Activated CD4-positive, alpha-beta T cell treated with anti-CD3 and anti-CD28 coated beads, Interleukin-2, amount 50 U/mL, for 1 hour (primary cell): ENCODE data around the gene H2BW1.
"Not testable (repeated sequence)": the region's sequence is repeated elsewhere in the genome, so short reads cannot be mapped to it uniquely, and the experiment has no call there.

Experiments used
- DNase-seq: peaks from one replicate; pipeline ENCODE4 v3.0.0-alpha.2; 2020

The H2BW1 gene, protein sequence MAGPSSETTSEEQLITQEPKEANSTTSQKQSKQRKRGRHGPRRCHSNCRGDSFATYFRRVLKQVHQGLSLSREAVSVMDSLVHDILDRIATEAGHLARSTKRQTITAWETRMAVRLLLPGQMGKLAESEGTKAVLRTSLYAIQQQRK

DNA sequence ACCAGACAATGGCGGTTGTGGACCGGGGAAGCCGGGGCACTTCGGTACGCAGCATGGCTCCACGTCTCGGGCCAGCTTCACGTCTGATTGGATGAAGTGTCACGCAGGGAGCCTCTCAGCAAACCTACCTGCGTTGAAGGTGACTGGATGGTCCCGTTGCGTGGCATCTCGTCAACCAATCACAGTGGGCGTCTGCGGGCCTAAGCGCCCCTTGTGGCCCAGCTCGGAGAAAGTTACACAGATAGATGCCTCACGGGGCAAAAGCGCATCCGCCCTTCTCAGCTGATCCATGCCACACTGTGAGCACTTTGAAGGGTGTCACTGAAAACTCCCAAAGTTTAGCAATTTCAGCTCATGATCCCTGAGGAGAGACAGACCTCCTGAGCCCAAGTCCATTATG lies at the start of gene H2BW1:
Gene H2BW1 (minus strand): TSS at position 103 of the 400 bp plus-strand sequence. CDS start 132 bp downstream, outside the sequence.
- no peak for DNase-seq

DNA sequence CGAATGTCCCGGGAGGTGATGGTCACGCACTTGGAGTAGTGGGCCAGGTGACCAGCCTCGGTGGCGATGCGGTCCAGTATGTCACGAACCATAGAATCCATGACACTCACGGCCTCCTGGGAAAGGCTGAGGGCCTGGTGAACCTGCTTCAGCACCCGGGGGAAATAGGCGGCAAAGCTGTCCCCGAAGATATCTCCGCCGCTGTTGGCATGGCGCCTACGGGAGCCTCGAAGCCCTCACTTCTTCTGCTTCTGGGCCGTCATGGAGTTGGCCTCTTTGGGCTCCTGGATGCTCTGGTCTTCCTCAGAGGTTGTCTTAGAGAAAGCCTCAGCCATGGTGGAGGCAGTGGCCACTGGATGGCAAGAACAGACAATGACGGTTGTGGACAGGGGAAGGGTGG lies 49.1 kb upstream of the H2BW1 start:
- DNase-seq: not testable (repeated sequence)

DNA sequence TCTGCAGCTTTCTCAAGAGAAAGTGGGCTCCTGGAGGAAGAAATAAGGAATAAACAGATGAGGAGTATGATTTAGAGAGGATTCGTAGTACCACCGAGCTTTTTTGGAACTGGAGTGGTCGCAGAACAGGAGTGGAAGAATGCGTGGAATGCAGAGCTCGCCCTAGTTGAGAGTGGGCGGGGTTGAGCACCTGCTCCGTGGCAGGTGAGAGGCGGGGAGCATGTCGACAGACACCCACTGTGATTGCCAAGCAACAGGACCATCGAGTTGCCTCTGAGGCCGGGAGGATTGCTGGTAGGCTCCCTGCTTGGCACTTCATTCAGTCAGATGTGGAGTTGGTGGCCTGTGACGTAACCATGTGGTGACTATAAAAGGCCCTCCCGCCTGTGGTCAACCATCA lies 41.4 kb upstream of the H2BW1 start:
- DNase-seq: not testable (repeated sequence)

DNA sequence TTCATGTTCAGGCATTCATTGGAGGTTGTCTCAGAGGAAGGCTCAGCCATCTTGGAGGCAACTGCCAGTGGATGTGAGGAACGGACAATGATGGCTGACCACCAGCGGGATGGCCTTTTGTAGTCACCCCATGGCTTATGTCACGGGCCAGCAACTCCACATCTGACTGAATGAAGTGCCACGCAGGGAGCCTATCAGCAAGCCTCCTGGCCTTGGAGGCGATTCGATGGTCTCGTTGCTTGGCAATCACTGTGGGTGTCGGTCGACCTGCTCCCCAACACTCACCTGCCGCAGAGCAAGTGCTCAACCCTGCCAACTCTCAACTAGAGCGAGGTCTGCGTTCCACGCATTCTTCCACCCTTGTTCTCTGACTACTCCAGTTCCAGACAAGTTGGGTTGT lies 33.7 kb upstream of the H2BW1 start:
- no peak for DNase-seq

DNA sequence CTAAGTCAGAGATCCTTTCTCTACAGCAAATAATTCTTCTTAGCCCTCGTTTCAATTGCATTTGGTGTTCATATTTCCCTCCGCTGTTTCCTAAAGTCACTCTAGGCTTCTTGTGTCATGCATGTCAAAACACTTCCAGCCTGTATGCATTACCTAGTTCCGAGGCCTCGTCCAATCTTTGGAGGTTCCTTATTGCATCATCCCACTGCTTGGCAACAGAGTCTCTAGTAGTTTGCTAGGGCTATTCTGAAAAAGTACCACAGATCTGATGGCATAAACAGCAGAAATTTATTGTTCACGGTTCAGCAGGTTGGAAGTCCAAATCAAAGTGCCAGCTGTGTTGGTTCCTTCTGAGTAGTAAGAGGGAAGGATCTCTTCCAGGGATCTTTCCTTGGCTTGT lies 32.1 kb upstream of the H2BW1 start:
- DNase-seq: no peak

DNA sequence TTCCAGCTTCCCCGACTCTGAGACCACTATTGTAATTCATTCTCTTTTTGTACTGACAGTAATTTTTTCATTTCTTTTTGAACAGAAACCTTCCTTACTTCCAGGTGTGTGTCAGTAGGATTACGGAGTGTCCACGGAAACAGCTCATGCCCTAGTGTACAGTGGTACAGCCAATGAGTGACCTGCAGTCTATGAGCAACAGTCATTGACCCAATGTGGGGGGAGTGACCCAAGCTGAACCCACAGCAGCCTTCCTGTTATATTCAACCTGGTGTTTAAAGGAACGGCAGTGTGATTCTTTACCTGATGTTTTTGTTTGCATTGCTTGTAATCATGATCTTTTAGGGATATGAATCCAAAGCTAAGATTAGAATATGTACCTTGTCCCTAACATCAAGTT lies 27.5 kb upstream of the H2BW1 start:
- DNase-seq: no peak

DNA sequence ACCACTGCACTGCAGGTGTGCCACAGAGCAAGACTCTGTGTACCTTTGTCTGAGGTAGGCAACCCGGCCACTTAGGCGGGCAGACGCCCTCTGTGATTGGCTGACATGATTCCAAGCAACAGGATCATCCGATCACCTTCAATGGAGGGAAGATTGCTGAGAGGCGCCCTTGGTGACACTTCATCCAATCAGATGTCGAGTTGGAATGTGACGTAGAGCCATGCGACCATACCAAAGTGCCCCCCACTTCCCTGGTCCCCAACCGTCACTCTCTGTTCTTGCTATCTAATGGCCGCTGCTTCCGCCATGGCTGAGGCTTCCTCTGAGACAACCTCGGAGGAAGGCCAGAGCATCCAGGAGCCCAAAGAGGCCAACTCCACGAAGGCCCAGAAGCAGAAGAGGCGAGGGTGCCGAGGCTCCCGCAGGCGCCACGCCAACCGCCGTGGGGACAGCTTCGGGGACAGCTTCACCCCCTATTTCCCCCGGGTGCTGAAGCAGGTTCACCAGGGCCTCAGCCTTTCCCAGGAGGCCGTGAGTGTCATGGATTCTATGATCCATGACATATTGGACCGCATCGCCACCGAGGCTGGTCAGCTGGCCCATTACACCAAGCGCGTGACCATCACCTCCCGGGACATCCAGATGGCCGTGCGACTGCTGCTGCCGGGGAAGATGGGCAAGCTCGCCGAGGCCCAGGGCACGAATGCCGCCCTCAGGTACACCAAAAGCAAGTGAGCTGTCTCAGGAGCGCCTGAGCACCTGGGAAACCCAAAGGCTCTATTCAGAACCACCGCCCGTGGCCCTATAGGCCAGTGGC lies 26.4 kb upstream of the H2BW1 start, which contains the start of gene H2BW2:
Gene H2BW2 (plus strand): TSS at position 268 of the 817 bp plus-strand sequence. CDS start 39 bp downstream, at position 307.
- DNase-seq: no peak

DNA sequence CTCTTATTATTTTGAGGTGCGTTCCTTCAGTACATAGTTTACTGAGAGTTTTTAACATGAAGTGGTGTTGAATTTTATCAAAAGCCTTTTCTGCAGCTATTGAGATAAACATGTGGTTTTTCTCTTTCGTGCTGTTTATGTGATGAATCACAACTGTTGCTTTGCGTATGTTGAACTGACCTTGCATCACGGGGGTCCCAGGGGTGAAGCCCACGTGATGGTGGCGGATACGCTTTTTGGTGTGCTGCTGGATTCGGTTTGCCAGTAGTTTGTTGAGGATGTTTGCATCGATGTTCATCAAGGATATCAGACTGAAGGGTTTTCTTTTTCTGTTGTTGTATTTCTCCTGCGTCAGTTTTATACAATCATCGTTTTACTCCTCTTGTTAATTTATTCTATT lies 4.6 kb upstream of the H2BW1 start:
- DNase-seq: no peak

DNA sequence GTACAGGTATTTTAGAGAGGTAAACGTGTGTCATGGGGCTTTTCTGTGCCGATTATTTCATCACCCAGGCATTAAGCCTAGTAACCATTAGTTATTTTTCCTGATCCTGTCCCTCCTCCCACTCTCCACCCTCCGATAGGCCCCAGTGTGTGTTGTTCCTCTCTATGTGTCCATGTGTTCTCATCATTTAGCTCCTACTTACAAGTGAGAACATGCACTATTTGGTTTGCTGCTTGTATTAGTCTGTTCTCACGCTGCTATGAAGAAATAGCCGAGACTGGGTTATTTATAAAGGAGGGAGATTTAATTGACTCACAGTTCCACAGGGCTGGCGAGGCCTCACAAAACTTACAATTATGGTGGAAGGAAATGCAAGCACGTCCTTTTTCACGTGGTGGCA lies 2.1 kb upstream of the H2BW1 start:
- DNase-seq: not testable (repeated sequence)

DNA sequence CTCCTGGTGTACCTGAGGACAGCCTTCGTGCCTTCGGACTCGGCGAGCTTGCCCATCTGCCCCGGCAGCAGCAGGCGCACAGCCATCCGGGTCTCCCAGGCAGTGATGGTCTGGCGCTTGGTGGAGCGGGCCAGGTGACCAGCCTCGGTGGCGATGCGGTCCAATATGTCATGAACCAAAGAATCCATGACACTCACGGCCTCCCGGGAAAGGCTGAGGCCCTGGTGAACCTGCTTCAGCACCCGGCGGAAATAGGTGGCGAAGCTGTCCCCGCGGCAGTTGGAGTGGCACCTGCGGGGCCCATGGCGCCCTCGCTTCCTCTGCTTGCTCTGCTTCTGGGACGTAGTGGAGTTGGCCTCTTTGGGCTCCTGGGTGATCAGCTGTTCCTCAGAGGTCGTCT lies 350 bp downstream of the H2BW1 start:
- no peak for DNase-seq

DNA sequence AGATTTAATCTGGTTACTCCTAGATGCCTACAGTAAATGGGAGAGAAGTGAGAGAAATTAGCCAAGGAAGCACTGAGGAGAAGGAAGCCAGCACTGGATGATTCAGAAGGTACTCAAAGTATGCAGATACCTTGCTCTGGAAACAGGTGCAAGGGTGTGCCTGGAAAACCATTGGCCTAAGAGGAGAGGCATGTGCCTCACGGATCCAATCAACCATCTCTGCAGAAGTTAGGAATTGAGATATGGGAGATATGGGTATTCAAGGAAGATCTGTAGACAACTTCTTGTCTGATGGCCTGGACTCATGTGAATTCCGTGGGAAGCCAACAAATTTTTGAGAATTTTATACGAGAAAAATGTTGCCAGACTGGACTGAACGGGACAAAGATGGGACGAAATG lies 4.7 kb downstream of the H2BW1 start:
- DNase-seq: no peak

DNA sequence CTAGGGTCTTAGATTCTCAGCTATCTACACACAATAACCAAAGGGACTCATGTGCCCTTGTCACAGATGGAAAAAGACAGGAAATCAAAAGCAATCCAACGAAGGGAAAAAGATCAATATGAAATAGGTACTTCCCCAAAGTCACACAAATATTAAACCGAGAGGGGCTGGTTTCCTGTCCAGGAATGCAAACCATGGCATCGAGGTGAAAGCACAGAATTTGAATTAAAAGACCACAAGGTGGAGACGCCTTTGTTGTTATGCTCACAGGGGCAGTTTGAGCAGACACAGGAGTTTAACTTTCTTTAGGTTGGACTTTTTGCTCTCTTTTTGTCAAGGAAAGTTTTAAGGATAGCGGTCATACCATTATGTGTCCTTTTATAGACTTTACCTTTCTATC lies 14.3 kb downstream of the H2BW1 start:
- no peak for DNase-seq

DNA sequence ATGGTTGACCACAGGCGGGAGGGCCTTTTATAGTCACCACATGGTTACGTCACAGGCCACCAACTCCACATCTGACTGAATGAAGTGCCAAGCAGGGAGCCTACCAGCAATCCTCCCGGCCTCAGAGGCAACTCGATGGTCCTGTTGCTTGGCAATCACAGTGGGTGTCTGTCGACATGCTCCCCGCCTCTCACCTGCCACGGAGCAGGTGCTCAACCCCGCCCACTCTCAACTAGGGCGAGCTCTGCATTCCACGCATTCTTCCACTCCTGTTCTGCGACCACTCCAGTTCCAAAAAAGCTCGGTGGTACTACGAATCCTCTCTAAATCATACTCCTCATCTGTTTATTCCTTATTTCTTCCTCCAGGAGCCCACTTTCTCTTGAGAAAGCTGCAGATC lies 30.0 kb downstream of the H2BW1 start:
- not testable (repeated sequence) for DNase-seq

DNA sequence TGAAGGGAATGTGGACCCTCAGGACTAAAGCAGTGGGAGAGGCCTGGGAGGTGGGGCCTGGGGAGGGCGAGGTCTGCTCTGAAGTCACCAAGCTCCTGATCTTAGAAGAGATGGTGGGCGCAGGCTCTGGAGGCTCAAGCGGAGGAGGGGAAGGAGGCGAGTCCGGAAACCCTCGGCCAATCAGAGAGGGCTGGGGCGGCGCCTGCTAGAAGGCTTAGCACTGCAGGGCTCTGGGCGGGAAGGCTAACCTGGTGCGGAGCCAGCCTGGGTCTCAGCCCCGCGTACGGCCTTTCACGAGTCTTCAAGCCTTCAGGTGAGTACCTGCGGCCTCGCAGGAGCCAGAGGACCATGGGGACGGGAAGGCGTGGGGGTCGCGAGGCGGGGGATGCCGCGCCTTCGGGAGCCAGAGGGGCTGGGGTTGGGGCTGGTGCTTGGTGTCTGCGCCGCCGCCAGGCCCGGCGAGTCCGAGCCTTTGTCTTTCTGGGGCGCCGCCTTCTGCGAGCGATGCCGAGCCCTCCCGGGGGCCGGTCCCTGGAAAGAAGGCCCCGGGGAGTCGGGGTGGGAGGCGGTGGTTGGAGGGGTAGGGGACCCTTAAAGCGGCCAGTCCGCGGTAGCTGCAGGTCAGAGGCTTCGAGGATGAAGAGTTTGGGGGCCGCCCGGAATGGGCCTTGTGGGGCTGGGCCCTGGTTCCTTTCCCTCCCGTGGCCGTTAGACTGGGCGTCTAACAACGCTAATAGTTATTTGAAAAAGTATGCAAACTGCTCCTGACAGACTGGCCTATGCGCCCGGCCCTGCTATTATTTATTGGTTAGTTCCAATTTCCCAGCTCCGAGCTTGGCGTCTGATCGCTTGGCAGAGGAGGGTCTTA lies 50.9 kb downstream of the H2BW1 start, which contains the start of gene TMSB15B:
Gene TMSB15B (plus strand): TSS at position 217 of the 868 bp plus-strand sequence.
- DNase-seq: not testable (repeated sequence)
